H9 (cell line): Measurements from ENCODE around the gene LAMP1. TPM values are rescaled to one million over a fixed set of nuclear protein-coding genes. Genes with fewer than 3 reads are reported as not detected.

ENCODE experiments used
- DNase-seq: peaks from one replicate; pipeline ENCODE4 v3.0.0-alpha.2; 2017
- H2AFZ ChIP-seq: one replicate; pipeline ENCODE4 v1.6.1; 2013; ENCODE audit warnings: mild to moderate bottlenecking, low read length, control low read depth, moderate library complexity
- H2AK5ac ChIP-seq: 2 replicates; pipeline ENCODE4 v1.6.1; 2013; ENCODE audit warnings: low read length, control low read depth, mixed read lengths; ENCODE audit not compliant: insufficient read length
- H2BK120ac ChIP-seq: one replicate; pipeline ENCODE4 v1.6.1; 2013; ENCODE audit warnings: low read depth, mild to moderate bottlenecking, low read length, control low read depth, inconsistent platforms; ENCODE audit not compliant: poor library complexity, severe bottlenecking
- H2BK12ac ChIP-seq: 2 replicates; pipeline ENCODE4 v1.6.1; 2013; ENCODE audit warnings: low read length, control low read depth, mixed read lengths, low read depth; ENCODE audit not compliant: insufficient read length
- H2BK15ac ChIP-seq: 2 replicates; pipeline ENCODE4 v1.6.1; 2013; ENCODE audit warnings: low read depth, low read length, control low read depth
- H2BK20ac ChIP-seq: one replicate; pipeline ENCODE4 v1.6.1; 2013; ENCODE audit warnings: low read depth, mild to moderate bottlenecking, low read length, control low read depth, inconsistent platforms; ENCODE audit not compliant: poor library complexity, severe bottlenecking
- H2BK5ac ChIP-seq: 2 replicates; pipeline ENCODE4 v1.6.1; 2013; ENCODE audit warnings: low read length, control low read depth, mixed read lengths; ENCODE audit not compliant: insufficient read length
- H3K14ac ChIP-seq: 2 replicates; pipeline ENCODE4 v1.6.1; 2013; ENCODE audit warnings: low read length, control low read depth; ENCODE audit not compliant: insufficient read depth
- H3K18ac ChIP-seq: 2 replicates; pipeline ENCODE4 v1.6.1; 2013; ENCODE audit warnings: low read depth, mild to moderate bottlenecking, mixed read lengths, low read length, control low read depth; ENCODE audit not compliant: insufficient read length
- H3K23ac ChIP-seq: 2 replicates; pipeline ENCODE4 v1.6.1; 2013; ENCODE audit warnings: low read length, control low read depth, mixed read lengths, low read depth; ENCODE audit not compliant: insufficient read length
- H3K23me2 ChIP-seq: 2 replicates; pipeline ENCODE4 v1.6.1; 2013; ENCODE audit warnings: low read depth, mild to moderate bottlenecking, mixed read lengths, low read length, control low read depth; ENCODE audit not compliant: insufficient read length, poor library complexity, severe bottlenecking
- H3K27ac ChIP-seq: 2 replicates; pipeline ENCODE4 v1.5.1; 2013; ENCODE audit warnings: low read length, control low read depth, mixed read lengths, low read depth; ENCODE audit not compliant: insufficient read length
- H3K27me3 ChIP-seq: 2 replicates; pipeline ENCODE4 v1.6.1; 2013; ENCODE audit warnings: low read length, control low read depth, inconsistent platforms; ENCODE audit not compliant: insufficient read depth
- H3K4ac ChIP-seq: 2 replicates; pipeline ENCODE4 v1.6.1; 2013; ENCODE audit warnings: low read depth, mild to moderate bottlenecking, control low read depth, inconsistent platforms, low read length, moderate library complexity
- H3K4me1 ChIP-seq: 2 replicates; pipeline ENCODE4 v1.6.1; 2013; ENCODE audit warnings: low read length, control low read depth, inconsistent platforms; ENCODE audit not compliant: insufficient read depth
- H3K4me2 ChIP-seq: 2 replicates; pipeline ENCODE4 v1.6.1; 2013; ENCODE audit warnings: low read length, control low read depth, mixed read lengths; ENCODE audit not compliant: insufficient read length, insufficient read depth
- H3K56ac ChIP-seq: 2 replicates; pipeline ENCODE4 v1.6.1; 2013; ENCODE audit warnings: low read depth, mild to moderate bottlenecking, mixed read lengths, low read length, control low read depth; ENCODE audit not compliant: insufficient read length
- H3K79me1 ChIP-seq: 2 replicates; pipeline ENCODE4 v1.6.1; 2013; ENCODE audit warnings: low read depth, mild to moderate bottlenecking, moderate library complexity, low read length, control low read depth, inconsistent platforms; ENCODE audit not compliant: insufficient read depth, poor library complexity, severe bottlenecking
- H3K79me2 ChIP-seq: 2 replicates; pipeline ENCODE4 v1.6.1; 2013; ENCODE audit warnings: low read length, control low read depth, inconsistent platforms; ENCODE audit not compliant: insufficient read depth
- H3K9ac ChIP-seq: 2 replicates; pipeline ENCODE4 v1.6.1; 2013; ENCODE audit warnings: low read length, control low read depth, mixed read lengths; ENCODE audit not compliant: insufficient read length; ENCODE audit errors: extremely low read depth
- H3K9me3 ChIP-seq: one replicate; pipeline ENCODE4 v1.6.1; 2013; ENCODE audit warnings: low read depth, low read length, inconsistent platforms; ENCODE audit not compliant: control insufficient read depth
- H3T11ph ChIP-seq: one replicate; pipeline ENCODE4 v1.6.1; 2013; ENCODE audit warnings: mild to moderate bottlenecking, low read length, control low read depth, inconsistent platforms
- H4K20me1 ChIP-seq: one replicate; pipeline ENCODE4 v1.6.1; 2013; ENCODE audit not compliant: control insufficient read depth, insufficient read length, insufficient read depth
- H4K5ac ChIP-seq: 2 replicates; pipeline ENCODE4 v1.6.1; 2013; ENCODE audit warnings: low read depth, mild to moderate bottlenecking, mixed read lengths, low read length, control low read depth; ENCODE audit not compliant: insufficient read length
- H4K8ac ChIP-seq: replicated peaks from 2 replicates; pipeline ENCODE4 v1.6.1; 2013; ENCODE audit warnings: low read length, control low read depth, mixed read lengths, low read depth; ENCODE audit not compliant: insufficient read length
- H4K91ac ChIP-seq: 2 replicates; pipeline ENCODE4 v1.6.1; 2013; ENCODE audit warnings: low read depth, mild to moderate bottlenecking, moderate library complexity, mixed read lengths, low read length, control low read depth; ENCODE audit not compliant: insufficient read length
- H3K27ac Mint-ChIP-seq, 3 experiments: 2 replicates in 2 of 3; 3 replicates in 1 of 3; pipeline ENCODE4 v1.8.0; 2020 to 2021; ENCODE audit warnings: mixed read lengths in 3 of 3, mild to moderate bottlenecking in 1 of 3, moderate library complexity in 1 of 3
- H3K27me3 Mint-ChIP-seq: 2 replicates; pipeline ENCODE4 v1.8.0; 2021; ENCODE audit warnings: low read depth, mild to moderate bottlenecking, moderate library complexity, mixed read lengths
- H3K36me3 Mint-ChIP-seq, 3 experiments: 2 replicates in 2 of 3; 3 replicates in 1 of 3; pipeline ENCODE4 v1.8.0; 2020 to 2021; ENCODE audit warnings: low read depth in 3 of 3, mixed read lengths in 3 of 3; ENCODE audit not compliant: insufficient read depth in 1 of 3
- H3K4me1 Mint-ChIP-seq, 2 experiments: 2 replicates each; pipeline ENCODE4 v1.8.0; 2020; ENCODE audit warnings: mixed read lengths in 2 of 2
- H3K4me3 Mint-ChIP-seq, 2 experiments: 2 replicates in 1 of 2; 3 replicates in 1 of 2; pipeline ENCODE4 v1.8.0; 2020 to 2021; ENCODE audit warnings: mild to moderate bottlenecking in 2 of 2, mixed read lengths in 2 of 2, moderate library complexity in 1 of 2
- H3K9me3 Mint-ChIP-seq, 2 experiments: 2 replicates in 1 of 2; 3 replicates in 1 of 2; pipeline ENCODE4 v1.8.0; 2020; ENCODE audit warnings: mild to moderate bottlenecking in 2 of 2, mixed read lengths in 2 of 2, moderate library complexity in 1 of 2
- WGBS: extraction: QIAGEN DNeasy Blood & Tissue Kit; methylation state at CpG from one replicate; pipeline ENCODE4 v1.1.7; 2013; ENCODE audit warnings: missing lambda C conversion rate, low lambda C conversion rate, mixed read lengths; ENCODE audit not compliant: insufficient read length; ENCODE audit errors: extremely low coverage; 5-methylcytosine and 5-hydroxymethylcytosine counted together
- total RNA-seq: library from RNA; stranded (reverse); gene quantifications from 2 replicates; pipeline ENCODE4 v1.2.1, GENCODE V29; 2021
- TF ChIP-seq, protein P1 (sequence below): fragments of 200-600 bp; sonication (generic); conservative IDR thresholded peaks from 3 replicates; pipeline ENCODE4 v1.8.0; 2021; ENCODE audit warnings: antibody characterized with exemption, mild to moderate bottlenecking

Gene LAMP1
- total RNA-seq, 1 experiment from 2014 or later = 131 TPM

DNA sequence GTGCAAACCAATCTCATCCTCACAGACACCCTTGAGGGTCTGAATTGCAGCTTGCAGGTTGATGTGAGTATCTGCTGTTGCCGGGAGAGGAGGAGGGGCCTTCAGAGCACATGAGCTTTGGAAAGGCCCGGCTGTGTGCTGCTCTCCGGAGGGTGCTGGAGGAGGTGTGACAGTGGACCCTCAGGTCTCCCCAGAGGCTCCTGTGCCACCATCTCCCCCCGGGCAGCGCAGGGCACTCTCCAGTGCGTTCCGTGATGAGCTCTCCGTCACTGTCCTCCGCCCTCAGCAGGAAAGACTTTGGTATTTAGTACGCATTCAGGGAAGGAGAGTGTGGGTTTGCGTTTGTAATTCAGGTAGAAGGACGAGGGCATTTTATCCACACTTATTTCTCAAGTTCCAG lies 20.0 kb downstream of the LAMP1 start:
- H3K9ac ChIP-seq = no peak overlapping the region
- no peak overlapping the region for H3K18ac ChIP-seq
- H2BK120ac ChIP-seq = no peak overlapping the region
- no peak overlapping the region for H3K27ac ChIP-seq
- no peak overlapping the region for H2BK12ac ChIP-seq
- DNase-seq = no peak
- no peak overlapping the region for H4K91ac ChIP-seq
- no peak overlapping the region for H2AFZ ChIP-seq
- H3K27me3 ChIP-seq = no peaks in the 10 kb centered on the region
- no peaks in the 10 kb centered on the region for H3K79me1 ChIP-seq
- TF ChIP-seq, protein P1, sequence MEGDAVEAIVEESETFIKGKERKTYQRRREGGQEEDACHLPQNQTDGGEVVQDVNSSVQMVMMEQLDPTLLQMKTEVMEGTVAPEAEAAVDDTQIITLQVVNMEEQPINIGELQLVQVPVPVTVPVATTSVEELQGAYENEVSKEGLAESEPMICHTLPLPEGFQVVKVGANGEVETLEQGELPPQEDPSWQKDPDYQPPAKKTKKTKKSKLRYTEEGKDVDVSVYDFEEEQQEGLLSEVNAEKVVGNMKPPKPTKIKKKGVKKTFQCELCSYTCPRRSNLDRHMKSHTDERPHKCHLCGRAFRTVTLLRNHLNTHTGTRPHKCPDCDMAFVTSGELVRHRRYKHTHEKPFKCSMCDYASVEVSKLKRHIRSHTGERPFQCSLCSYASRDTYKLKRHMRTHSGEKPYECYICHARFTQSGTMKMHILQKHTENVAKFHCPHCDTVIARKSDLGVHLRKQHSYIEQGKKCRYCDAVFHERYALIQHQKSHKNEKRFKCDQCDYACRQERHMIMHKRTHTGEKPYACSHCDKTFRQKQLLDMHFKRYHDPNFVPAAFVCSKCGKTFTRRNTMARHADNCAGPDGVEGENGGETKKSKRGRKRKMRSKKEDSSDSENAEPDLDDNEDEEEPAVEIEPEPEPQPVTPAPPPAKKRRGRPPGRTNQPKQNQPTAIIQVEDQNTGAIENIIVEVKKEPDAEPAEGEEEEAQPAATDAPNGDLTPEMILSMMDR = no peak
- no peaks in the 10 kb centered on the region for H3K4me1 Mint-ChIP-seq
- no peak overlapping the region; a peak in 1 of 5 replicates for H3K4me3 Mint-ChIP-seq
- no peaks in the 10 kb centered on the region for H3K27me3 Mint-ChIP-seq
- H3K9me3 Mint-ChIP-seq = no peaks in the 10 kb centered on the region
- no peaks in the 10 kb centered on the region for H3K23me2 ChIP-seq
- no peak overlapping the region for H3K23ac ChIP-seq
- H3K4me2 ChIP-seq = no peak overlapping the region
- H3K4me1 ChIP-seq = no peaks in the 10 kb centered on the region
- peaks cover 29 to 50% (median 42%) of the 10 kb centered on the region in 3 experiments for H3K36me3 Mint-ChIP-seq
- no peaks in the 10 kb centered on the region for H4K20me1 ChIP-seq
- no peak overlapping the region for H4K5ac ChIP-seq
- no peak overlapping the region for H4K8ac ChIP-seq
- no peak overlapping the region for H3T11ph ChIP-seq
- H2BK20ac ChIP-seq = no peak overlapping the region
- no peak overlapping the region for H3K14ac ChIP-seq
- no peaks in the 10 kb centered on the region for H3K79me2 ChIP-seq
- no CpG with 5 or more reads among the region's 12 CpGs for WGBS
- peak overlapping the region in 1 of 3 experiments; percentile 52; a peak in 2 of 7 replicates for H3K27ac Mint-ChIP-seq
- no peak overlapping the region for H2BK15ac ChIP-seq
- no peak overlapping the region for H2AK5ac ChIP-seq
- no peak overlapping the region for H2BK5ac ChIP-seq
- H3K9me3 ChIP-seq = no peaks in the 10 kb centered on the region
- no peak overlapping the region for H3K56ac ChIP-seq
- H3K4ac ChIP-seq = no peak overlapping the region
